ENCODE data around the gene GCDH. TPM values are rescaled to one million over a fixed set of nuclear protein-coding genes. Genes with fewer than 3 reads are reported as not detected.

The GCDH gene
- total RNA-seq, 2 experiments from 2014 or later: 31.5 to 48.7 TPM

DNA sequence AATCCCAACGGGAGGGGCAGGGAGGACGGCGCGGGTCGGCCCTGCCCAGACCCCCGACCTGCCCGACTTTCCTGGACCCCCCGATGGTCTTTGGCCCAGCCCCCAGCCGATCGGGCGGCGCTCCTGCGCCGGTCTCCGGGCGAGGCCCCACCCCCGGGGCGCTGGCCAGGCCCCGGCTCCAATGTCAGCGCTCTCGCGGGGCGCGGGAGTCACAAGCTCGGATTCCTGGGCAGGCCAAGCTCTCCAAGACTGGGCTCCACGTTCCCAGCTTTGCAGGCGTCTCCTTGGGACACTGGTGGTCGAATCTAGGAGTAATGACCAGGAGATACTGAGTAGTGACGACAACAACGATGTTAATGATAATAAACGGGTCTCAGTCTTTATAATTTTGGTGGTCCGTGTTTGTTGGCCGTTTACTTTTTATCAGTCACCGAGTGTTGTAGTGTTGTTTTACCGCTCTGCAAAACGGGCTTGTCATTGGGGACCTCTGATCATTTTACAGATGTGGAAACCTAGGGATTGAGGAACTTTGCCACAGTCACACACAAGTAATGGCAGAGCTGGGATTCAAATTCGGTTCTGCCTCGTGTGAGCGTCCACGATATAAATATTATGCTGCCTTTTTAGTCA, 55.2 kb downstream of the GCDH start:
- peaks cover 36% of the 10 kb centered on the region for H3K79me2 ChIP-seq (ENCODE audit: insufficient read depth, low read depth, low read length)
- TF ChIP-seq EZH2phosphoT487 (IDR thresholded peaks at IDR 0.05; ENCODE audit: borderline replicate concordance, low read depth, low read length): no peak
- TF ChIP-seq, protein P1, sequence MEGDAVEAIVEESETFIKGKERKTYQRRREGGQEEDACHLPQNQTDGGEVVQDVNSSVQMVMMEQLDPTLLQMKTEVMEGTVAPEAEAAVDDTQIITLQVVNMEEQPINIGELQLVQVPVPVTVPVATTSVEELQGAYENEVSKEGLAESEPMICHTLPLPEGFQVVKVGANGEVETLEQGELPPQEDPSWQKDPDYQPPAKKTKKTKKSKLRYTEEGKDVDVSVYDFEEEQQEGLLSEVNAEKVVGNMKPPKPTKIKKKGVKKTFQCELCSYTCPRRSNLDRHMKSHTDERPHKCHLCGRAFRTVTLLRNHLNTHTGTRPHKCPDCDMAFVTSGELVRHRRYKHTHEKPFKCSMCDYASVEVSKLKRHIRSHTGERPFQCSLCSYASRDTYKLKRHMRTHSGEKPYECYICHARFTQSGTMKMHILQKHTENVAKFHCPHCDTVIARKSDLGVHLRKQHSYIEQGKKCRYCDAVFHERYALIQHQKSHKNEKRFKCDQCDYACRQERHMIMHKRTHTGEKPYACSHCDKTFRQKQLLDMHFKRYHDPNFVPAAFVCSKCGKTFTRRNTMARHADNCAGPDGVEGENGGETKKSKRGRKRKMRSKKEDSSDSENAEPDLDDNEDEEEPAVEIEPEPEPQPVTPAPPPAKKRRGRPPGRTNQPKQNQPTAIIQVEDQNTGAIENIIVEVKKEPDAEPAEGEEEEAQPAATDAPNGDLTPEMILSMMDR (conservative IDR thresholded peaks at IDR 0.05; ENCODE audit: low read length): no peak
- H3K4me3 ChIP-seq (ENCODE audit: low read depth, low read length, poor library complexity, severe bottlenecking): peak overlapping the region; percentile 88
- H3K4me2 ChIP-seq (ENCODE audit: low read length): peak overlapping the region; percentile 95
- peak overlapping the region; percentile 64 for H3K27ac ChIP-seq (ENCODE audit: low read depth, low read length, poor library complexity, severe bottlenecking)
- no peak overlapping the region for H2AFZ ChIP-seq (ENCODE audit: low read length)
- peaks cover 90% of the 10 kb centered on the region for H3K36me3 ChIP-seq (ENCODE audit: insufficient read depth, low read length)
- no peaks in the 10 kb centered on the region for H3K9me3 ChIP-seq (ENCODE audit: low read length)
- ChIA-PET CTCF (ENCODE audit: unreplicated experiment) (no interaction called here), POLR2A (interaction anchor here (0.9 to 1.1 kb wide), 3 partner anchors 10 to 209 kb away, joined by 3 to 4 read pairs (median 4); no protein-coding TSS in a partner anchor)
- intact Hi-C loops (cut with micrococcal nuclease; ENCODE audit: unreplicated experiment): no loop called here
- BruUV-seq (replicated peaks): no TSS peak
- peaks cover 14% of the 10 kb centered on the region; the same call in 1 of the 2 replicates for H4K20me1 ChIP-seq (ENCODE audit: insufficient read depth, low read length)
- peaks cover 50% of the 10 kb centered on the region for H3K4me1 ChIP-seq (ENCODE audit: insufficient read depth, low read length, poor library complexity, severe bottlenecking)
- no peaks in the 10 kb centered on the region for H3K9me2 ChIP-seq (ENCODE audit: insufficient read depth, low read length)
- DNase-seq (ENCODE audit: low spot score): peak; percentile 67

- H3K9me3 ChIP-seq (ENCODE audit: low read length): no peaks in the 10 kb centered on the region
- peak overlapping the region; percentile 95 for H3K4me2 ChIP-seq (ENCODE audit: low read length)
- peaks cover 14% of the 10 kb centered on the region; the same call in 1 of the 2 replicates for H4K20me1 ChIP-seq (ENCODE audit: insufficient read depth, low read length)
- POLR2A ChIA-PET: interaction anchor here (0.9 to 1.1 kb wide), 3 partner anchors 9 to 208 kb away, joined by 3 to 4 read pairs (median 4); no protein-coding TSS in a partner anchor
- TF ChIP-seq EZH2phosphoT487 (IDR thresholded peaks at IDR 0.05; ENCODE audit: borderline replicate concordance, low read depth, low read length): no peak
- TF ChIP-seq, protein P1 (conservative IDR thresholded peaks at IDR 0.05; ENCODE audit: low read length): no peak
- peaks cover 45% of the 10 kb centered on the region for H3K4me1 ChIP-seq (ENCODE audit: insufficient read depth, low read length, poor library complexity, severe bottlenecking)
- peak overlapping the region; percentile 64 for H3K27ac ChIP-seq (ENCODE audit: low read depth, low read length, poor library complexity, severe bottlenecking)
- TSS peak; percentile 39 for BruUV-seq (replicated peaks)
- intact Hi-C loops (cut with micrococcal nuclease; ENCODE audit: unreplicated experiment): no loop called here
- H3K79me2 ChIP-seq (ENCODE audit: insufficient read depth, low read depth, low read length): peaks cover 28% of the 10 kb centered on the region
- no peaks in the 10 kb centered on the region for H3K9me2 ChIP-seq (ENCODE audit: insufficient read depth, low read length)
- no peak overlapping the region for H2AFZ ChIP-seq (ENCODE audit: low read length)
- no peak for DNase-seq (ENCODE audit: low spot score)
- peaks cover 90% of the 10 kb centered on the region for H3K36me3 ChIP-seq (ENCODE audit: insufficient read depth, low read length)
- peak overlapping the region; percentile 88 for H3K4me3 ChIP-seq (ENCODE audit: low read depth, low read length, poor library complexity, severe bottlenecking)
- CTCF ChIA-PET (ENCODE audit: unreplicated experiment): no interaction called here
Measured at GRCh38 chr19:12946731-12947496, 56.0 kb downstream of the GCDH start.

All from OCI-LY7 (cell line).